ENCODE data around the gene COLGALT1.

DNA sequence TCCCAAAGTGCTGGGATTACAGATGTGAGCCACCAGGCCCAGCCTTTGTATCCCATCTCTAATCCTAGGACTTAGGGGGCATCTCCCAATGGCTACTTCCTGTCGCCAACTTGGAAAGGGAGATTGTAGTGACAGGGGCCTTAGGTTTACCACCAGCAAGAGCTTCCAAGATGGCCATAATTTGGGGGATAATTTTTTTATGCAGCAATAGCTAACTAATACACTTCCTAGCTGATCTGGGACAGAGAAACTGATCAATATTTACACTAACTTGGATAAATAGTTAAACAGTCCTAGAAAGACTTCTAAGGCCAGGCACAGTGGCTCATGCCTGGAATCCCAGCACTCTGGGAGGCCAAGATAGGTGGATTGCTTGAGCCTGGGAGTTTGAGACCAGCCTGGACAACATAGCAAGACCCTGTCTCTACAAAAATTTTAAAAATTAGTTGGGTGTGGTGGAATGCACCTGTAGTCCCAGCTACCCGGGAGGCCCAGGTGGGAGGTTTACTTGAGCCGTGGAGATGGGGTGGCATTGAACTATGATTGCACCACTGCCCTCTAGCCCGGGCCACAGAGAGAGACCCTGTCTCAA lies 5.3 kb upstream of the COLGALT1 start:
- TF ChIP-seq, protein P1, sequence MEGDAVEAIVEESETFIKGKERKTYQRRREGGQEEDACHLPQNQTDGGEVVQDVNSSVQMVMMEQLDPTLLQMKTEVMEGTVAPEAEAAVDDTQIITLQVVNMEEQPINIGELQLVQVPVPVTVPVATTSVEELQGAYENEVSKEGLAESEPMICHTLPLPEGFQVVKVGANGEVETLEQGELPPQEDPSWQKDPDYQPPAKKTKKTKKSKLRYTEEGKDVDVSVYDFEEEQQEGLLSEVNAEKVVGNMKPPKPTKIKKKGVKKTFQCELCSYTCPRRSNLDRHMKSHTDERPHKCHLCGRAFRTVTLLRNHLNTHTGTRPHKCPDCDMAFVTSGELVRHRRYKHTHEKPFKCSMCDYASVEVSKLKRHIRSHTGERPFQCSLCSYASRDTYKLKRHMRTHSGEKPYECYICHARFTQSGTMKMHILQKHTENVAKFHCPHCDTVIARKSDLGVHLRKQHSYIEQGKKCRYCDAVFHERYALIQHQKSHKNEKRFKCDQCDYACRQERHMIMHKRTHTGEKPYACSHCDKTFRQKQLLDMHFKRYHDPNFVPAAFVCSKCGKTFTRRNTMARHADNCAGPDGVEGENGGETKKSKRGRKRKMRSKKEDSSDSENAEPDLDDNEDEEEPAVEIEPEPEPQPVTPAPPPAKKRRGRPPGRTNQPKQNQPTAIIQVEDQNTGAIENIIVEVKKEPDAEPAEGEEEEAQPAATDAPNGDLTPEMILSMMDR (IDR thresholded peaks at IDR 0.05), result no peak
- no peak for TF ChIP-seq POLR2AphosphoS5 (IDR thresholded peaks at IDR 0.05)

Data from esophagus muscularis mucosa (tissue), 3 donors.